Mesenchymal stem cell (in vitro differentiated cells and primary cell): ENCODE data around the gene IL2RA.

ENCODE experiments used
- DNase-seq: peaks from one replicate; pipeline ENCODE4 v3.0.0-alpha.2; 2013
- H2AFZ ChIP-seq: one replicate; pipeline ENCODE4 v1.6.1; 2013; ENCODE audit warnings: low read depth, mild to moderate bottlenecking, control low read depth, inconsistent platforms, low read length, moderate library complexity
- H2AK5ac ChIP-seq: 2 replicates; pipeline ENCODE4 v1.6.1; 2013; ENCODE audit warnings: low read length, moderate library complexity, mild to moderate bottlenecking, inconsistent platforms; ENCODE audit not compliant: severe bottlenecking
- H2BK120ac ChIP-seq: one replicate; pipeline ENCODE4 v1.6.1; 2013; ENCODE audit warnings: low read depth, mild to moderate bottlenecking, inconsistent platforms, low read length, moderate library complexity
- H2BK12ac ChIP-seq, 2 experiments: one replicate each; pipeline ENCODE4 v1.6.1; 2013; ENCODE audit warnings: inconsistent platforms in 2 of 2, low read length in 2 of 2, mild to moderate bottlenecking in 2 of 2, moderate library complexity in 2 of 2, control low read depth in 1 of 2
- H2BK15ac ChIP-seq: one replicate; pipeline ENCODE4 v1.6.1; 2013; ENCODE audit warnings: mild to moderate bottlenecking, low read depth, inconsistent platforms; ENCODE audit not compliant: poor library complexity, severe bottlenecking
- H2BK5ac ChIP-seq: 2 replicates; pipeline ENCODE4 v1.6.1; 2013; ENCODE audit warnings: low read depth, mild to moderate bottlenecking, low read length, control low read depth, inconsistent platforms; ENCODE audit not compliant: poor library complexity, severe bottlenecking
- H3K14ac ChIP-seq, 2 experiments: one replicate each; pipeline ENCODE4 v1.6.1; 2013; ENCODE audit warnings: inconsistent platforms in 2 of 2, low read length in 2 of 2, control low read depth in 1 of 2, mild to moderate bottlenecking in 1 of 2, moderate library complexity in 1 of 2
- H3K18ac ChIP-seq, 2 experiments: one replicate each; pipeline ENCODE4 v1.6.1; 2013; ENCODE audit warnings: inconsistent platforms in 2 of 2, low read length in 2 of 2, control low read depth in 1 of 2, low read depth in 1 of 2, mild to moderate bottlenecking in 1 of 2
- H3K23ac ChIP-seq, 2 experiments: one replicate each; pipeline ENCODE4 v1.6.1; 2013; ENCODE audit warnings: inconsistent platforms in 2 of 2, low read length in 2 of 2, mild to moderate bottlenecking in 2 of 2, moderate library complexity in 2 of 2, control low read depth in 1 of 2
- H3K27ac ChIP-seq: 2 replicates; pipeline ENCODE4 v1.5.1; 2013; ENCODE audit warnings: mild to moderate bottlenecking, moderate library complexity, low read length, control low read depth, inconsistent platforms; ENCODE audit not compliant: poor library complexity, severe bottlenecking
- H3K27me3 ChIP-seq, 2 experiments: 2 replicates each; pipeline versions ENCODE4 v1.6.1 to v1.7.0; 2013; ENCODE audit warnings: low read length in 2 of 2, mild to moderate bottlenecking in 2 of 2, moderate library complexity in 2 of 2, control low read depth in 1 of 2, inconsistent platforms in 1 of 2; ENCODE audit not compliant: control insufficient read depth in 1 of 2, insufficient read depth in 1 of 2
- H3K36me3 ChIP-seq, 2 experiments: 2 replicates each; pipeline versions ENCODE4 v1.6.1 to v1.7.0; 2013; ENCODE audit warnings: low read length in 2 of 2, control low read depth in 1 of 2, inconsistent platforms in 1 of 2, low read depth in 1 of 2, mild to moderate bottlenecking in 1 of 2; ENCODE audit not compliant: insufficient read depth in 2 of 2, control insufficient read depth in 1 of 2
- H3K4ac ChIP-seq, 2 experiments: one replicate each; pipeline ENCODE4 v1.6.1; 2013; ENCODE audit warnings: inconsistent platforms in 2 of 2, low read length in 2 of 2, mild to moderate bottlenecking in 2 of 2, moderate library complexity in 2 of 2, control low read depth in 1 of 2, low read depth in 1 of 2
- H3K4me1 ChIP-seq: 2 replicates; pipeline ENCODE4 v1.6.1; 2013; ENCODE audit warnings: low read depth, low read length, control low read depth; ENCODE audit not compliant: control insufficient read depth, insufficient read depth
- H3K4me2 ChIP-seq: 2 replicates; pipeline ENCODE4 v1.6.1; 2013; ENCODE audit warnings: low read length, mild to moderate bottlenecking, inconsistent platforms; ENCODE audit not compliant: poor library complexity, severe bottlenecking
- H3K4me3 ChIP-seq, 2 experiments: 2 replicates each; pipeline versions ENCODE4 v1.5.1 to v1.7.0; 2013; ENCODE audit warnings: low read length in 2 of 2, mild to moderate bottlenecking in 2 of 2, control low read depth in 1 of 2, low read depth in 1 of 2; ENCODE audit not compliant: insufficient read depth in 1 of 2
- H3K79me1 ChIP-seq: replicated peaks from 2 replicates; pipeline ENCODE4 v1.6.1; 2013; ENCODE audit warnings: mild to moderate bottlenecking, control low read depth, low read length, inconsistent platforms; ENCODE audit not compliant: poor library complexity, severe bottlenecking
- H3K9ac ChIP-seq: 2 replicates; pipeline ENCODE4 v1.7.0; 2013; ENCODE audit warnings: mild to moderate bottlenecking, low read length, moderate library complexity
- H3K9me3 ChIP-seq: 2 replicates; pipeline ENCODE4 v1.7.0; 2013; ENCODE audit warnings: mild to moderate bottlenecking, low read length; ENCODE audit not compliant: control insufficient read depth
- H4K8ac ChIP-seq: one replicate; pipeline ENCODE4 v1.6.1; 2013; ENCODE audit warnings: inconsistent platforms, mild to moderate bottlenecking, low read length, moderate library complexity
- H4K91ac ChIP-seq: one replicate; pipeline ENCODE4 v1.6.1; 2013; ENCODE audit warnings: mild to moderate bottlenecking, low read length, inconsistent platforms
- WGBS: methylation state at CpG from one replicate; pipeline ENCODE4 v1.1.7; 2013; ENCODE audit warnings: mixed read lengths; 5-methylcytosine and 5-hydroxymethylcytosine counted together

The IL2RA gene

DNA sequence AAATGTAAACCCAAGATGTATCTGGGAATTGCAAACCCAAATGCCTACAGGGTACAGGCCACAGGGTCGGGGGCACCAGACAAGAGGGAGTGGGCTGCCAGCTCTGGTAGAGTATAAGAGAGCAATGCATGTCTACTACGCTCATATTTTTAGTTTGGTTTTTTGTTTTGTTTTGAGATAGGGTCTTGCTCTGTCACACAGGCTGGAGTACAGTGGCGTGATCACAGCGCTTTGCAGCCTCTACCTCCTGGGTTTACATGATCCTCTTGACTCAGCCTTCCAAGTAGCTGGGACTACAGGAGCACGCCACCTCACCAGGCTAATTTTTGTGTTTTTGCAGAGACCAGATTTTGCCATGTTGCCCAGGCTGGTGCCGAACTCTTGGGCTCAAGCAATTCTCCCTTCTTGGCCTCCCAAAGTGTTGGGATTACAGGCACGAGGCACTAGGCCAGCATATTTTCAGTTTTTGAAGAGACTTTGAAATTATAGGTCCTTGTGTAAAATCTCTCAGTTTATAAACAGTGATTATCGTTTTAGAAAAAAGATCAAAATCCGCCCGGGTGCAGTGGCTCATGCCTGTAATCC is 73.7 kb downstream of the IL2RA start:
- 92% methylated on average over 10 of the region's 10 CpGs for WGBS
- no peak overlapping the region for H2BK15ac ChIP-seq
- no peak overlapping the region for H2BK12ac ChIP-seq

DNA sequence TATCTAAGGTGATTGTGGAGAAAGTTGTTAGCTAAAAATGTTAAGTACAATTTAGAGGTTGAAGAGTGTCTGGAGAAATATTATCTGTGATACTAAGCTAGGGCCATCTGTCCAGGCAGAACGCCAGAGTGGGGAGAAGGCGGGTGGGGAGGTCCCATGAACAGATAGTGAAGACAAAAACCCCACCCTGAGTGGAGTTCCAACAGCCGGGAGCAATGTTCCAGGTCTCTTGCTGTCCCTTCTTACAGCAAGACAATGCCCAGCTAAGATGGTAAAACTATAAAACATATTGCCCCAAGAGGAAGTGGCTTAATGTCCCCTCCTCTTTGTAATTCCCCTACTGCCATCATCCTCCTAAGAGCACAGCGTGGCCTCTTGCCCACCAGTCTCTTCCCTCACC is 74.4 kb downstream of the IL2RA start:
- no peak overlapping the region for H3K23ac ChIP-seq
- H2BK15ac ChIP-seq, result no peak overlapping the region
- H2AFZ ChIP-seq, result no peak overlapping the region
- H3K4ac ChIP-seq, result no peak overlapping the region
- no peak overlapping the region for H3K18ac ChIP-seq
- no peak overlapping the region for H3K14ac ChIP-seq
- peaks cover 0 to 5% of the 10 kb centered on the region in 2 experiments for H3K27me3 ChIP-seq
- no peak overlapping the region for H4K91ac ChIP-seq
- no peaks in the 10 kb centered on the region for H3K4me1 ChIP-seq
- no peak overlapping the region for H3K4me2 ChIP-seq
- no peak overlapping the region for H2AK5ac ChIP-seq
- no peak overlapping the region for H3K27ac ChIP-seq
- H2BK12ac ChIP-seq, result no peak overlapping the region
- WGBS, result 86% methylated on average over 4 of the region's 4 CpGs
- H3K4me3 ChIP-seq, result no peak overlapping the region
- no peaks in the 10 kb centered on the region for H3K79me1 ChIP-seq
- no peak overlapping the region for H2BK120ac ChIP-seq
- H3K9ac ChIP-seq, result no peak overlapping the region
- H2BK5ac ChIP-seq, result no peak overlapping the region
- H3K9me3 ChIP-seq, result peaks cover 15% of the 10 kb centered on the region
- H4K8ac ChIP-seq, result no peak overlapping the region
- no peaks in the 10 kb centered on the region for H3K36me3 ChIP-seq
- no peak for DNase-seq

More for the DNA sequence above, 73.7 kb downstream of the IL2RA start:
- Histone ChIP-seq H3K9ac (no peak overlapping the region), H3K9me3 (peaks cover 15% of the 10 kb centered on the region), H3K4me3 (no peak overlapping the region), H3K18ac (no peak overlapping the region), H3K14ac (no peak overlapping the region), H2BK5ac (no peak overlapping the region), H3K4me1 (no peaks in the 10 kb centered on the region), H3K4me2 (no peak overlapping the region), H3K23ac (no peak overlapping the region), H3K36me3 (no peaks in the 10 kb centered on the region), H4K91ac (no peak overlapping the region), H3K27me3 (peaks cover 0 to 5% of the 10 kb centered on the region in 2 experiments), H2AFZ (no peak overlapping the region), H3K27ac (no peak overlapping the region), H2BK120ac (no peak overlapping the region), H4K8ac (no peak overlapping the region), H2AK5ac (no peak overlapping the region), H3K79me1 (no peaks in the 10 kb centered on the region), H3K4ac (no peak overlapping the region)
- no peak for DNase-seq

DNA sequence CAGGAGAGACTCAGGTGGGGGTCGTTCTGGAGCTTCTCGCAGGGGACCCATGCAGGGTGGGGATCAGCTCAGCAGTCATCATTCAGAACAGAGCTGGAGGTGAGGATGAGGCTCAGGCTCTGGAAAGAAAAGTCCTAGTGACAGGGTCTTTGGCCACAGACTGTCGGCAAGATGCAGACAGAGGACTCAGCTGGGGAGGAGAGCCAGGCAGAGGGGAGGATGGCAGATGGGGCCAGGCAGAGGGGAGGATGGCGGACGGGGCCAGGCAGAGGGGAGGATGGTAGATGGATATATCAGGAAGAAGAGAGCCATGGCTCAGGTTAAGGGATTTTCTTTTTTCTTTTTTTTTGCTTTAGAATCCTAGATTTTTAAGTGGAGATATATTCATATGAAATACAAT is 77.1 kb downstream of the IL2RA start:
- Histone ChIP-seq H3K4me2 (no peak overlapping the region), H2BK12ac (no peak overlapping the region), H3K18ac (no peak overlapping the region), H2BK15ac (no peak overlapping the region), H2AK5ac (no peak overlapping the region), H3K79me1 (no peaks in the 10 kb centered on the region), H3K4me3 (no peak overlapping the region), H3K36me3 (no peaks in the 10 kb centered on the region), H3K9me3 (no peaks in the 10 kb centered on the region), H3K27me3 (peaks cover 0 to 10% of the 10 kb centered on the region in 2 experiments), H3K14ac (no peak overlapping the region), H3K4ac (no peak overlapping the region), H3K27ac (no peak overlapping the region), H2BK5ac (no peak overlapping the region), H3K9ac (no peak overlapping the region), H4K91ac (no peak overlapping the region), H2BK120ac (no peak overlapping the region), H3K23ac (no peak overlapping the region), H2AFZ (no peak overlapping the region), H4K8ac (no peak overlapping the region), H3K4me1 (no peaks in the 10 kb centered on the region)
- WGBS, result 81% methylated on average over 5 of the region's 5 CpGs
- DNase-seq, result no peak

GRCh38 chr10:5983774-5984173 is 78.4 kb downstream of the IL2RA start:
- H2BK15ac ChIP-seq, result no peak overlapping the region
- H3K79me1 ChIP-seq, result no peaks in the 10 kb centered on the region
- H3K9ac ChIP-seq, result no peak overlapping the region
- H2BK5ac ChIP-seq, result no peak overlapping the region
- 82% methylated on average over 9 of the region's 9 CpGs for WGBS
- no peak overlapping the region for H3K14ac ChIP-seq
- H4K91ac ChIP-seq, result no peak overlapping the region
- H2AFZ ChIP-seq, result no peak overlapping the region
- no peak for DNase-seq
- H4K8ac ChIP-seq, result no peak overlapping the region
- H3K4ac ChIP-seq, result no peak overlapping the region
- H3K36me3 ChIP-seq, result no peaks in the 10 kb centered on the region
- no peak overlapping the region for H3K27ac ChIP-seq
- no peaks in the 10 kb centered on the region for H3K4me1 ChIP-seq
- H3K27me3 ChIP-seq, result peaks cover 0 to 10% of the 10 kb centered on the region in 2 experiments
- no peak overlapping the region for H3K4me3 ChIP-seq
- H3K18ac ChIP-seq, result no peak overlapping the region
- H2BK12ac ChIP-seq, result no peak overlapping the region
- no peaks in the 10 kb centered on the region for H3K9me3 ChIP-seq
- H2BK120ac ChIP-seq, result no peak overlapping the region
- H3K4me2 ChIP-seq, result no peak overlapping the region
- no peak overlapping the region for H2AK5ac ChIP-seq
- no peak overlapping the region for H3K23ac ChIP-seq
